Measurements from ENCODE around the gene APP. TPM values are rescaled to one million over a fixed set of nuclear protein-coding genes. Genes with fewer than 3 reads are reported as not detected.

The APP gene
- total RNA-seq, 2 experiments from 2014 or later = 39.3 to 39.4 TPM

DNA sequence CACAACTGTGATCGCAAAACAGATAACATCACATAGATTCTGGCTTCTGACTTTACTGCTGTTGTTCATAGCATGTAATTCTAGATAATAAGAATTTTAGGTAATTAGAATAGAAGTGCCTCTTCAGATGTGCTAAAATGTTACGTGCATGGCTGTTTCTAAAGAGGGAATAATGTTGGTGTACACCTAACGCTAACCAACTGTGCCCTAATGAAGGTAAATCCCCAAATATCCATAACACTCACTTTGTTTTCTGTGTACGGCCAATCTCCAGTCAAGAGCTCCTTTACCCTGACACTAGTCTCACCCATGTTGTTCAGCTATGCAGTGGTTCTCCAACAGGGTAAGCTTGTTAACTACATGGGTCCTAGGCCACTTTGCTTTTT lies 44.4 kb downstream of the APP start:
- Mint-ChIP-seq H3K36me3 (ENCODE audit: low read depth) (no peaks in the 10 kb centered on the region), H3K27ac (no peak overlapping the region), H3K4me3 (no peak overlapping the region), H3K27me3 (no peaks in the 10 kb centered on the region), H3K4me1 (ENCODE audit: low read depth) (no peaks in the 10 kb centered on the region), H3K9me3 (no peaks in the 10 kb centered on the region)
- intact Hi-C loops (cut with micrococcal nuclease) = no loop called here
- no peak for TF ChIP-seq CTCF (IDR thresholded peaks at IDR 0.05)
- CTCF ChIA-PET = interaction anchor here (1.0 kb wide), 1 partner anchor 50 kb away, joined by 3 read pairs; no protein-coding TSS in a partner anchor
- DNase-seq = no peak
- POLR2A ChIA-PET = no interaction called here
- no peak for ATAC-seq

GRCh38 chr21:26125433-26126167 lies 45.0 kb downstream of the APP start:
- DNase-seq (no peak), ATAC-seq (no peak)
- POLR2A ChIA-PET = no interaction called here
- Mint-ChIP-seq H3K27me3 (no peaks in the 10 kb centered on the region), H3K27ac (no peak overlapping the region), H3K36me3 (ENCODE audit: low read depth) (no peaks in the 10 kb centered on the region), H3K9me3 (no peaks in the 10 kb centered on the region), H3K4me1 (ENCODE audit: low read depth) (no peaks in the 10 kb centered on the region), H3K4me3 (no peak overlapping the region)
- intact Hi-C loops (cut with micrococcal nuclease) = no loop called here
- CTCF ChIA-PET = interaction anchor here (1.0 kb wide), 1 partner anchor 50 kb away, joined by 3 read pairs; no protein-coding TSS in a partner anchor
- TF ChIP-seq CTCF (IDR thresholded peaks at IDR 0.05) = no peak

DNA sequence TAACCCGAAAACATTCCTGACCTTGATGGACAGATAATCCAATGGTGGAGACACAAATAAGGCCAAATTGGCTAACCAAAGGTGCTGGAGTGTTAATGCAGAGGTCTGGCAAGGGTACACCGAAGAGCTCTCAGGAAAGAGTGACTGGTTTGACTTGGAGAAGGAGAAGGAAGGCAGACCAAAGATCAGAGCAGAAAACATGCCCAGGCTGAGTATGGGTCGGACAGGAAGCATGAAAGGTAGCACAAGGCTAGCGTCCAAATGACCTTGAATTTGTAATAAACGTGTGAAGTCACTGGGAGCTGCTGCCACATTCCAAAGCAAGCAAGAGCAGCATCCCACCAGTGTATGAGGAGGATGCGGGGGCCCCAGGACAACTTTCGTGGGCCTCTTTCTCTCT lies 45.7 kb downstream of the APP start:
- Mint-ChIP-seq H3K27ac (no peak overlapping the region), H3K27me3 (no peaks in the 10 kb centered on the region), H3K36me3 (ENCODE audit: low read depth) (no peaks in the 10 kb centered on the region), H3K4me1 (ENCODE audit: low read depth) (no peaks in the 10 kb centered on the region), H3K9me3 (no peaks in the 10 kb centered on the region), H3K4me3 (no peak overlapping the region)
- ATAC-seq (no peak), DNase-seq (no peak)
- ChIA-PET CTCF (no interaction called here), POLR2A (no interaction called here)
- TF ChIP-seq CTCF (IDR thresholded peaks at IDR 0.05) = no peak
- intact Hi-C loops (cut with micrococcal nuclease) = no loop called here

DNA sequence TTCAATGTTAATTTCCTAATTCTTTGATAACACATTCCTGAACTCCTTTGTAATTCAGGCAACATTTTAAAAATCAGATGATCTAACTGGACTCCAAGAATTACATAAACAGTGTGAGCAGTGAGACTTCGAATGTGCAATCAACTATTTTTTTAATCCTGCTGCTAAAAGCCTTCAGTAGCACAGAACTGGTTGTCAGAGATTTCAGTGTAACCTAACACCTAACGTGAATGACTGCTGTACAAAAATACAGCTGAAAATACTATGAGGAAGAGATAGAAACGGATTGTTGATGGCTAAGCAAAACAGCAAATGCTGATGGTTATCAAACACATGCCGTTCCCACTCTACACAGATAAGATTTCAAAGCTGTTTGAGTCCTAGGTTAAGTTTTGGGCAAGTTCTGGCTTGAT lies 46.1 kb downstream of the APP start:
- Mint-ChIP-seq H3K9me3 (no peaks in the 10 kb centered on the region), H3K27ac (no peak overlapping the region), H3K4me3 (no peak overlapping the region), H3K27me3 (no peaks in the 10 kb centered on the region), H3K4me1 (ENCODE audit: low read depth) (peaks cover under 1% of the 10 kb centered on the region), H3K36me3 (ENCODE audit: low read depth) (no peaks in the 10 kb centered on the region)
- intact Hi-C loops (cut with micrococcal nuclease) = no loop called here
- no peak for TF ChIP-seq CTCF (IDR thresholded peaks at IDR 0.05)
- ATAC-seq (no peak), DNase-seq (no peak)
- POLR2A ChIA-PET = no interaction called here
- CTCF ChIA-PET = no interaction called here

GRCh38 chr21:26123012-26123411 lies 47.6 kb downstream of the APP start:
- no peak overlapping the region for H3K27ac Mint-ChIP-seq
- H3K36me3 Mint-ChIP-seq (ENCODE audit: low read depth) = no peaks in the 10 kb centered on the region
- H3K4me3 Mint-ChIP-seq = no peak overlapping the region
- H3K4me1 Mint-ChIP-seq (ENCODE audit: low read depth) = peaks cover 7% of the 10 kb centered on the region
- no peak for TF ChIP-seq CTCF (IDR thresholded peaks at IDR 0.05)
- no peaks in the 10 kb centered on the region for H3K9me3 Mint-ChIP-seq
- H3K27me3 Mint-ChIP-seq = no peaks in the 10 kb centered on the region
- ChIA-PET CTCF (interaction anchor here (1.1 kb wide), 1 partner anchor 10 kb away, joined by 3 read pairs; no protein-coding TSS in a partner anchor), POLR2A (no interaction called here)
- intact Hi-C loops (cut with micrococcal nuclease) = no loop called here
- ATAC-seq = no peak
- DNase-seq = no peak

Measured in activated CD8-positive, alpha-beta T cell treated with anti-CD3 and anti-CD28 coated beads for 36 hours (primary cell).